Subcutaneous abdominal adipose tissue (tissue), 5 donors: ENCODE results near the gene STXBP6.

ENCODE experiments used
- H3K27ac ChIP-seq: one replicate; pipeline ENCODE4 v1.7.0; 2013; ENCODE audit warnings: low read depth, mild to moderate bottlenecking, inconsistent platforms, low read length, moderate library complexity
- H3K27me3 ChIP-seq, 5 donors: one replicate each; pipeline ENCODE4 v1.7.0; 2013; ENCODE audit warnings: low read length in 5 of 5, inconsistent platforms in 1 of 5; ENCODE audit not compliant: control insufficient read depth in 5 of 5, insufficient read depth in 4 of 5
- H3K36me3 ChIP-seq, 5 donors: one replicate each; pipeline ENCODE4 v1.7.0; 2013; ENCODE audit warnings: low read length in 5 of 5; ENCODE audit not compliant: control insufficient read depth in 5 of 5, insufficient read depth in 5 of 5
- H3K4me1 ChIP-seq, 5 donors: one replicate each; pipeline ENCODE4 v1.7.0; 2013; ENCODE audit warnings: low read length in 5 of 5, mild to moderate bottlenecking in 3 of 5, moderate library complexity in 1 of 5; ENCODE audit not compliant: control insufficient read depth in 5 of 5, insufficient read depth in 5 of 5
- H3K4me3 ChIP-seq, 5 donors: one replicate each; pipeline ENCODE4 v1.7.0; 2013; ENCODE audit warnings: low read length in 5 of 5, low read depth in 1 of 5
- H3K9ac ChIP-seq, 5 donors: one replicate each; pipeline ENCODE4 v1.7.0; 2013; ENCODE audit warnings: low read length in 5 of 5, mild to moderate bottlenecking in 4 of 5, moderate library complexity in 3 of 5
- H3K9me3 ChIP-seq, 5 donors: one replicate each; pipeline ENCODE4 v1.7.0; 2013; ENCODE audit warnings: low read length in 5 of 5; ENCODE audit not compliant: control insufficient read depth in 5 of 5
- donor health status: healthy.
- donor health status: healthy.
- donor health status: healthy.
- donor health status: healthy.
- donor health status: healthy.

STXBP6 gene

DNA sequence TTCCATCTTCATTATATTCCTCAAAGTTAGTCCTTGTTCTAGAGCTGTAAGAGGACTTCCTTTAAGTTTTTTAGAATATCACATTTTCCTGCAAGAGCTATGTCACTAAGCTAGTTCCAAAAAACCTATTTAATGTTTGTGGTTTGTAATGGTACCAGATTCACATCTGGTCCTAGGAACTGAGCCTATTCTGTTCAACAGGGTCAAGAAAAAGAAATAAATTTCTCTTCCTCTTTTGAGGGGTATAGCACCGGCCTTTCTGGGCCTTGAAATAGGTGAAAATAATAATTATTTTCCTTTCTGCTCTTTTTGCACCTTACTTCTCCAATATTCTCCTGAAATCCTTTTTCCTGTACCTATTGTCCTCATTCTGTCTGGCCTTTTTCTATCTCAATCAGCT, 3.6 kb upstream of the STXBP6 start:
- peaks cover 0 to 10% (median 5%) of the 10 kb centered on the region in 5 donors for H3K27me3 ChIP-seq
- no peak overlapping the region for H3K27ac ChIP-seq
- no peaks in the 10 kb centered on the region for H3K36me3 ChIP-seq
- H3K4me3 ChIP-seq, result no peak overlapping the region
- H3K9me3 ChIP-seq, result no peaks in the 10 kb centered on the region
- H3K9ac ChIP-seq, result no peak overlapping the region
- H3K4me1 ChIP-seq, result peaks cover 3 to 29% (median 20%) of the 10 kb centered on the region in 5 donors

- no peak overlapping the region for H3K4me3 ChIP-seq
- no peaks in the 10 kb centered on the region for H3K9me3 ChIP-seq
- H3K9ac ChIP-seq, result no peak overlapping the region
- H3K27ac ChIP-seq, result no peak overlapping the region
- no peaks in the 10 kb centered on the region for H3K36me3 ChIP-seq
- H3K27me3 ChIP-seq, result peaks cover 0 to 10% (median 5%) of the 10 kb centered on the region in 5 donors
- H3K4me1 ChIP-seq, result peaks cover 3 to 32% (median 23%) of the 10 kb centered on the region in 5 donors
Observed at GRCh38 chr14:25052921-25053320, 3.0 kb upstream of the STXBP6 start.

- Histone ChIP-seq H3K9me3 (no peaks in the 10 kb centered on the region), H3K9ac (no peak overlapping the region), H3K27me3 (peaks cover 0 to 10% (median 5%) of the 10 kb centered on the region in 5 donors), H3K27ac (no peak overlapping the region), H3K36me3 (no peaks in the 10 kb centered on the region), H3K4me1 (peaks cover 3 to 32% (median 23%) of the 10 kb centered on the region in 5 donors), H3K4me3 (no peak overlapping the region)
Observed at GRCh38 chr14:25052385-25052784, 2.4 kb upstream of the STXBP6 start.

- Histone ChIP-seq H3K27ac (peak overlapping the region; percentile 67), H3K36me3 (no peaks in the 10 kb centered on the region), H3K9me3 (no peaks in the 10 kb centered on the region), H3K4me1 (peaks cover 3 to 34% (median 23%) of the 10 kb centered on the region in 5 donors), H3K4me3 (peak overlapping the region; percentile 73 to 83 (median 78)), H3K9ac (peak overlapping the region in 4 of 5 donors; percentile 32 to 64 (median 56)), H3K27me3 (peaks cover 0 to 12% (median 5%) of the 10 kb centered on the region in 5 donors)
Observed at GRCh38 chr14:25050269-25051150, 563 bp upstream of the STXBP6 start.

- peaks cover 3 to 34% (median 23%) of the 10 kb centered on the region in 5 donors for H3K4me1 ChIP-seq
- peak overlapping the region; percentile 44 for H3K27ac ChIP-seq
- no peaks in the 10 kb centered on the region for H3K9me3 ChIP-seq
- no peaks in the 10 kb centered on the region for H3K36me3 ChIP-seq
- peak overlapping the region in 3 of 5 donors; percentile 56 to 68 (median 67) for H3K9ac ChIP-seq
- peaks cover 0 to 12% (median 5%) of the 10 kb centered on the region in 5 donors for H3K27me3 ChIP-seq
- H3K4me3 ChIP-seq, result peak overlapping the region; percentile 65 to 83 (median 78)
Observed at GRCh38 chr14:25049093-25049567, 817 bp downstream of the STXBP6 start.

- Histone ChIP-seq H3K36me3 (no peaks in the 10 kb centered on the region), H3K9ac (peak overlapping the region in 2 of 5 donors; percentile 56 to 67), H3K9me3 (no peaks in the 10 kb centered on the region), H3K27me3 (peaks cover 0 to 12% (median 5%) of the 10 kb centered on the region in 5 donors), H3K27ac (peak overlapping the region; percentile 44), H3K4me1 (peaks cover 3 to 34% (median 23%) of the 10 kb centered on the region in 5 donors), H3K4me3 (peak overlapping the region; percentile 65 to 83 (median 78))
Observed at GRCh38 chr14:25048170-25049016, 1.6 kb downstream of the STXBP6 start.

- H3K4me1 ChIP-seq, result peaks cover 3 to 40% (median 23%) of the 10 kb centered on the region in 5 donors
- H3K27ac ChIP-seq, result no peak overlapping the region
- H3K4me3 ChIP-seq, result no peak overlapping the region
Observed at GRCh38 chr14:25046301-25046943, 3.5 kb downstream of the STXBP6 start.

DNA sequence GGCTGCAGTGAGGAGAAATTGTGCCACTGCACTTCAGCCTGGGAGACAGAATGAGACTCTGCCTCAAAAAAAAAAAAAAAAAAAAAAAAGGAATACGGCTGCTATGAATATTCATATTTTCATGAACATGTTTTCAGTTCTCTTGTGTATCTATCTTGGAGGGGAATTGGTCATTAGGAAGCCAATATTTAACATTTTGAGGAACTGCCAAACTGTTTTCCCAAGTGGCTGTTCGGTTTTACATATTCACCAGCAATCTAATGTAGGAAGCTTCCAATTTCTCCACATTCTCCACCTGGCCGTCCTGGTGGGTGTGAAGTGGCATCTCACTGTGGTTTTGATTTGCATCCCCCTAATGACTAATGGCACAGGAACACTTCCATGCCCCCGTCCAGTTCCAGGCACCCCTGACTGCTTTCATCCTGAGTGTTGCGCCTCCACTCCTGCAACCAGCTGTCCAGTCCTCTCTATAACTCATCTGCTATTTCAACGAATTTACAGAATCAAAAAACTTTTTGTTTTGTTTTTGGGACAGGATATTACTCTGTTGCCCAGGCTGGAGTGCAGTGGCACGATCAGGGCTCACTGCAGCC, 5.7 kb downstream of the STXBP6 start:
- Histone ChIP-seq H3K4me3 (no peak overlapping the region), H3K9ac (no peak overlapping the region), H3K4me1 (peaks cover 0 to 24% (median 10%) of the 10 kb centered on the region in 5 donors), H3K27me3 (peaks cover 0 to 8% (median 0%) of the 10 kb centered on the region in 5 donors), H3K27ac (no peak overlapping the region), H3K36me3 (no peaks in the 10 kb centered on the region), H3K9me3 (no peaks in the 10 kb centered on the region)

More at GRCh38 chr14:25046301-25046943, 3.5 kb downstream of the STXBP6 start:
- H3K36me3 ChIP-seq, result no peaks in the 10 kb centered on the region
- no peaks in the 10 kb centered on the region for H3K9me3 ChIP-seq
- H3K9ac ChIP-seq, result no peak overlapping the region
- H3K27me3 ChIP-seq, result peaks cover 0 to 10% (median 3%) of the 10 kb centered on the region in 5 donors
